Esophagus muscularis mucosa (tissue), 4 donors: ENCODE measurements around the gene ABCC1. TPM values are rescaled to one million over a fixed set of nuclear protein-coding genes. Genes with fewer than 3 reads are reported as not detected.

Experiments used
- DNase-seq: peaks from one replicate; pipeline ENCODE4 v3.0.0-alpha.2; 2017; ENCODE audit errors: extremely low spot score
- H3K27ac ChIP-seq, 4 donors: fragments of 200-600 bp; sonication (generic); replicated peaks in 1 of 4; 1 replicate in 3 of 4; 2 replicates in 1 of 4; pipeline ENCODE4 v1.5.1; 2016 to 2019; ENCODE audit warnings: mild to moderate bottlenecking in 1 of 4
- H3K27me3 ChIP-seq, 4 donors: fragments of 200-600 bp; sonication (generic); one replicate each; pipeline versions ENCODE4 v1.5.1 to v1.6.0; 2016 to 2019
- H3K36me3 ChIP-seq, 4 donors: fragments of 200-600 bp; sonication (generic); one replicate each; pipeline ENCODE4 v1.5.1; 2016 to 2019
- H3K4me1 ChIP-seq, 4 donors: fragments of 200-600 bp; sonication (generic); one replicate each; pipeline ENCODE4 v1.5.1; 2016 to 2019
- H3K4me3 ChIP-seq, 4 donors: fragments of 200-600 bp; sonication (generic); 1 replicate in 2 of 4; 2 replicates in 2 of 4; pipeline ENCODE4 v1.5.1; 2016 to 2019; ENCODE audit warnings: mild to moderate bottlenecking in 4 of 4, moderate library complexity in 1 of 4
- H3K9me3 ChIP-seq, 4 donors: fragments of 200-600 bp; sonication (generic); 1 replicate in 3 of 4; 2 replicates in 1 of 4; pipeline ENCODE4 v1.5.1; 2016 to 2019
- EP300 ChIP-seq: sonication (generic); formaldehyde crosslinking; IDR thresholded peaks from one replicate; pipeline ENCODE4 v1.6.1; 2017; ENCODE audit warnings: antibody characterized with exemption
- POLR2A ChIP-seq: fragments of 450-650 bp; IDR thresholded peaks from one replicate; pipeline ENCODE4 v1.6.1; 2017; ENCODE audit warnings: antibody characterized with exemption, moderate library complexity, mild to moderate bottlenecking, low read depth
- POLR2AphosphoS5 ChIP-seq, 2 donors: sonication (generic); formaldehyde crosslinking; IDR thresholded peaks; one replicate each; pipeline ENCODE4 v1.6.1; 2017; ENCODE audit warnings: antibody characterized with exemption in 2 of 2
- WGBS: methylation state at CpG from one replicate; pipeline ENCODE4 v1.1.5; 2018; 5-methylcytosine and 5-hydroxymethylcytosine counted together
- intact Hi-C: fragments of 100-400 bp; cut with DNase I; formaldehyde crosslinking; loops from one replicate; pipeline ENCODE4 v1.15.1; 2023
- total RNA-seq, 4 donors: library from RNA; depleted of rRNA; stranded (reverse); fragments of >200 nt; gene quantifications; one replicate each; pipeline versions ENCODE4 v1.1.0 to v1.2.1, GENCODE V29; 2016
- TF ChIP-seq, protein P1 (sequence below), 3 experiments: fragments of 200-600 bp in 2 of 3; fragments of 450-650 bp in 1 of 3; sonication (generic) in 2 of 3; IDR thresholded peaks; one replicate each; pipeline ENCODE4 v1.5.1; 2017 to 2019; ENCODE audit warnings: antibody characterized with exemption in 3 of 3, mild to moderate bottlenecking in 2 of 3, moderate library complexity in 1 of 3

The ABCC1 gene
- total RNA-seq, 4 donors from 2014 or later = 61.8 to 141 (median 103) TPM

DNA sequence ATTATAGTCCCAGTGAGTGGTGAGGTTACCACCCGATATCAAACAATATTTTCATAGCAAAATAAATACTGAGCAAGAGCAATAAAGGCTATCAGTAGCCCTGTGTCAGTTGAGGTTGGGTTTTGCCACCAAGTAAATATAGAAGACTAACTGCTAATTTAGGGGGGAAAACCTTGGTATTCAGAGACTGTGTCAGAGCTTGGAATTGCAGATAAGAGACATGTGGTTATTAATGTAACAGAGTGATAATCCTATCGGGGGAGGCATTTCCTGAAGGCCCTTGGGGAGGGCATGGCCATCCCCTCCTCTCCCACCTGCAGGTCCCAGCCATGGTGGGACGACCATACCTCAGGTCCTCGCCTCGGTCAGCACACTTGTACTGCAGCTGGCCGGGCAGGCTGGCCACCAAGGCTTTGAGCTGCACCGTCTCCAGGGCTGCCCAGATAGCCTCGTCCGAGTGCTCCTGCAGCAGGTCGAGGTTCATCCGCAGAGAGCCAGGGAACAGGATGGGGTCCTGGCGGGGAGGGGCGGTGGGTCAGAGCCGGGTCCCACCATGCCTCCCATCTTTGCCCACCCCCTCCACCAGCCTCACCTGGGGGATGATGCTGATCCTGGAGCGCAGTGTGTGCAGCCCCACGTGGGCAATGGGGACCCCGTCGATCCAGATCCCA is 205.0 kb downstream of the ABCC1 start:
- H3K27me3 ChIP-seq = no peaks in the 10 kb centered on the region
- no peak for DNase-seq
- TF ChIP-seq, protein P1, sequence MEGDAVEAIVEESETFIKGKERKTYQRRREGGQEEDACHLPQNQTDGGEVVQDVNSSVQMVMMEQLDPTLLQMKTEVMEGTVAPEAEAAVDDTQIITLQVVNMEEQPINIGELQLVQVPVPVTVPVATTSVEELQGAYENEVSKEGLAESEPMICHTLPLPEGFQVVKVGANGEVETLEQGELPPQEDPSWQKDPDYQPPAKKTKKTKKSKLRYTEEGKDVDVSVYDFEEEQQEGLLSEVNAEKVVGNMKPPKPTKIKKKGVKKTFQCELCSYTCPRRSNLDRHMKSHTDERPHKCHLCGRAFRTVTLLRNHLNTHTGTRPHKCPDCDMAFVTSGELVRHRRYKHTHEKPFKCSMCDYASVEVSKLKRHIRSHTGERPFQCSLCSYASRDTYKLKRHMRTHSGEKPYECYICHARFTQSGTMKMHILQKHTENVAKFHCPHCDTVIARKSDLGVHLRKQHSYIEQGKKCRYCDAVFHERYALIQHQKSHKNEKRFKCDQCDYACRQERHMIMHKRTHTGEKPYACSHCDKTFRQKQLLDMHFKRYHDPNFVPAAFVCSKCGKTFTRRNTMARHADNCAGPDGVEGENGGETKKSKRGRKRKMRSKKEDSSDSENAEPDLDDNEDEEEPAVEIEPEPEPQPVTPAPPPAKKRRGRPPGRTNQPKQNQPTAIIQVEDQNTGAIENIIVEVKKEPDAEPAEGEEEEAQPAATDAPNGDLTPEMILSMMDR (IDR thresholded peaks at IDR 0.05) = no peak
- TF ChIP-seq EP300 = no peak
- TF ChIP-seq POLR2AphosphoS5 (IDR thresholded peaks at IDR 0.05) = no peak
- TF ChIP-seq POLR2A = no peak
- peaks cover 0 to 9% (median 7%) of the 10 kb centered on the region in 4 donors for H3K9me3 ChIP-seq
- H3K4me1 ChIP-seq = peaks cover 14 to 24% (median 24%) of the 10 kb centered on the region in 4 donors
- H3K36me3 ChIP-seq = no peaks in the 10 kb centered on the region
- intact Hi-C loops = no loop called here
- H3K27ac ChIP-seq = no peak overlapping the region
- H3K4me3 ChIP-seq = no peak overlapping the region
- WGBS = 91% methylated on average over 10 of the region's 18 CpGs

DNA sequence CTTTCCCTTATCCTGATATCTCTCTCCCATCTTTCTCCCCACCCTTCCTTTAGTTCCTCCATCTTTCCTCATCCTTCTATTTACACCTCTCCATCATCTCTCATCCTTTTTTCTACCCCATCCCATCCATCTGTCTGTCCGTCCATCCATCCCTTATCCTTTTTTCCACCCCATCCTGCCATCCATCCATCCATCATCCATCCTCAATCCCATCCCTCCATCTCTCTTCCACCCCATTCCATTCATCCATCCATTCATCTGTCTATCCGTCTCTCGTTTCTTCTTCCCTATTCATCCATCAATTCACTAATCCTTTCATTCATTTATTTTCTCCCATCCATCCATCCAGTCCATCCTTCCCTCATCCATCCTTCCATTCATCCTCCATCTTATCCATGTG is 205.8 kb downstream of the ABCC1 start:
- Histone ChIP-seq H3K4me3 (no peak overlapping the region), H3K36me3 (no peaks in the 10 kb centered on the region), H3K27me3 (no peaks in the 10 kb centered on the region), H3K9me3 (peaks cover 0 to 10% (median 8%) of the 10 kb centered on the region in 4 donors), H3K27ac (no peak overlapping the region), H3K4me1 (peaks cover 9 to 16% (median 16%) of the 10 kb centered on the region in 4 donors)
- intact Hi-C loops = no loop called here
- 91% methylated on average over 3 of the region's 3 CpGs for WGBS
- TF ChIP-seq, protein P1 (IDR thresholded peaks at IDR 0.05) = no peak
- TF ChIP-seq POLR2AphosphoS5 (IDR thresholded peaks at IDR 0.05) = no peak
- TF ChIP-seq POLR2A = no peak
- TF ChIP-seq EP300 = no peak
- DNase-seq = no peak

DNA sequence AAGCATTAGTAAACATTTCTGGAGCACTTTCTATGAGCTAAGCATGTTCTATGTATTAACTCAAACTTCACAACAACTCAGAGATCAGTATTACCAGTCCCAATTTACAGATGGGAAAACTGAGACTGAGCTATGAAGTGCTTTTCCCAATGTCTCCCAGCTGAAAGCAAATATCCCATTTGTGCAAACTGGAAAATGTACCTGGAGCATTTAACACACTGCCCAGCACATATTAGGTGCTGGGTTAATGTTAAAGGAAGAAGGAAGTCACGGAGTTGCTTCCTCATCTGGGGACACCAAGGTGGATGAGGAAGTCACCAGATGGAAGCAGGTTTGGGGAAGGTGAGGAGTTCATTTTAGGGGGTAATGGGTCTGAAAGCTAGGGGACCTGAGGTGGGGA is 207.8 kb downstream of the ABCC1 start:
- DNase-seq = no peak
- TF ChIP-seq POLR2AphosphoS5 (IDR thresholded peaks at IDR 0.05) (no peak), EP300 (no peak), POLR2A (no peak)
- TF ChIP-seq, protein P1 (IDR thresholded peaks at IDR 0.05) = no peak
- Histone ChIP-seq H3K9me3 (peaks cover 0 to 10% (median 8%) of the 10 kb centered on the region in 4 donors), H3K36me3 (no peaks in the 10 kb centered on the region), H3K4me1 (no peaks in the 10 kb centered on the region), H3K27me3 (no peaks in the 10 kb centered on the region), H3K27ac (no peak overlapping the region), H3K4me3 (no peak overlapping the region)
- intact Hi-C loops = no loop called here
- 80% methylated on average over 1 of the region's 1 CpG for whole genome bisulfite sequencing

DNA sequence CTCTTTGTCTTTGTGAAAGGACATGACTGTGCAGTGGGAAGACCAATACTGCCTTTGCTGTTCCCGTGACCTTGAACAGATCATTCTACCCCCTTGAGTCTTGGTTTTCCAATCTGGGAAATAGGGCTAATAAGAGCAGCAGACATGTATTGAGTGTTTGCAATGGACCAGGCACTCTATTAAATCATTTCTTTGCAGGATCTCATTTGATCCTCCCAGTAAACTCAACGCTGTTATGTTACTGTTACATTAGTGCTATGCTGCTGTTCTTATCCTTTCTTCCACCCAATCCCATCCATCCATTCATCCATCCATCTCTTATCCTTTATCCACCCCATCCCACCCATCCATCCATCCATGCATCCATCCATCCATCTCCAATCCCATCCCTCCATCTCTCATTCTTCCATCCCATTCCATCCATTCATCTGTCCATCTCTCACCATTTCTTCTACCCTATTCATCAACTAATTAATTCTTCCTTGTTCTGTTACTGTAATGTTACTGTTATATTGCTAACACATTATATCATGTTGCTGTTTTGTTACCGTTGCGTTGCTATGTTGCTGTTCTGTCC is 208.8 kb downstream of the ABCC1 start:
- Histone ChIP-seq H3K36me3 (no peaks in the 10 kb centered on the region), H3K27ac (no peak overlapping the region), H3K4me3 (no peak overlapping the region), H3K27me3 (no peaks in the 10 kb centered on the region), H3K4me1 (no peaks in the 10 kb centered on the region), H3K9me3 (peaks cover 0 to 10% (median 8%) of the 10 kb centered on the region in 4 donors)
- DNase-seq = no peak
- WGBS = 80% methylated on average over 4 of the region's 4 CpGs
- TF ChIP-seq, protein P1 (IDR thresholded peaks at IDR 0.05) = no peak
- TF ChIP-seq EP300 (no peak), POLR2A (no peak), POLR2AphosphoS5 (IDR thresholded peaks at IDR 0.05) (no peak)
- intact Hi-C loops = no loop called here
